Activated T-helper 17 cell treated with anti-CD3 and anti-CD28 coated beads, Interleukin-2, amount 50 U/mL, for 72 hours (primary cell): ENCODE results near the gene HSDL1. TPM values are rescaled to one million over a fixed set of nuclear protein-coding genes. Genes with fewer than 3 reads are reported as not detected.

ENCODE experiments used
- ATAC-seq: fragments of 150-1000 bp; cut with Tn5 transposase; replicated peaks from 2 replicates; pipeline ENCODE4 v1.10.0; 2021; ENCODE audit warnings: mild to moderate bottlenecking, moderate library complexity
- H3K27ac Mint-ChIP-seq: one replicate; pipeline ENCODE4 v1.8.0; 2022; ENCODE audit warnings: mixed read lengths
- H3K27me3 Mint-ChIP-seq: one replicate; pipeline ENCODE4 v1.8.0; 2022; ENCODE audit warnings: mixed read lengths
- H3K36me3 Mint-ChIP-seq: one replicate; pipeline ENCODE4 v1.8.0; 2022; ENCODE audit warnings: low read depth, mild to moderate bottlenecking, mixed read lengths
- H3K4me1 Mint-ChIP-seq: one replicate; pipeline ENCODE4 v1.8.0; 2022; ENCODE audit warnings: mixed read lengths
- H3K4me3 Mint-ChIP-seq: one replicate; pipeline ENCODE4 v1.8.0; 2022; ENCODE audit warnings: mild to moderate bottlenecking, mixed read lengths
- H3K9me3 Mint-ChIP-seq: one replicate; pipeline ENCODE4 v1.8.0; 2022; ENCODE audit warnings: mixed read lengths
- total RNA-seq, 2 donors: library from RNA; stranded (reverse); gene quantifications; one replicate each; pipeline ENCODE4 v1.2.3, GENCODE V29; 2022

Gene HSDL1
- total RNA-seq, 2 donors from 2014 or later = 9.9 to 14.6 TPM

DNA sequence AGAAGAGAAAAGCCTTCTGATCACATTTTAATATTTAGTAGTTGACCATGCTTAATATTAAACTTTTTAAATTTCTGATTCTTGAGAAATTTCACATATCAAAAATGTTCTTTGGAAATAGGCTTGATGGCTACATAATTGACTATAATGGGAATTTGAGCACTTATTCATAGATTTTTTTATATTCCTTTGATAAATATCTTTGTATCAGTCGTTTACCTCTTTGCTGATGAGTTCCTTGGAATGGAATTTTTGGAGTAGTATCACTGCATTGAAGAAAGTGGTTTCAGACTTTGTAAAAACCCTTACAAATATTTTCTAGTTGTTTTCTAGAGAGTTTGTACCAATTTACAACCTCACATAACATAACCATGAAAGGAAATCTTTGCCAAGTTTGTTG is 14.8 kb upstream of the HSDL1 start:
- H3K27ac Mint-ChIP-seq = no peak overlapping the region

DNA sequence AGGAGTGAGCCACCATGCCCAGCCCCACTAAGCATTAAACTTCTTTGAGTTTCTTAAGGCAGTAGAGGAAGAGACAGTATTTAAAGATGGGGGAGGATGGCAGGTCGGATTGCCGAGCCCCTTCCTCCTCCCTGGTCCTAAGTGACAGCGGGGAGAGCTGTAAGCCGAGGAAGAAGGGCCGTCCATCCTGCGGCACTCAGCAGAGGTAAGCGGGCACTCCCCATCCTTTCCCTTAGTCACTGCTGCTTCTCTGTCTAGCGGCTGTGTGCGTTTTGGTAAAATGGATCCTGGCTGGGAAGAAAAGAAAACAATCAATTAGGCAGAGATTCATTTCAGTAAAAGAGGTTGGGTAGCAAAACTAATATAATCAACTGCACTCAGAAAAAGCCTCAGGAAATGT is 14.0 kb upstream of the HSDL1 start:
- Mint-ChIP-seq H3K4me1 (no peaks in the 10 kb centered on the region), H3K27ac (no peak overlapping the region), H3K4me3 (no peak overlapping the region), H3K36me3 (no peaks in the 10 kb centered on the region), H3K9me3 (no peaks in the 10 kb centered on the region), H3K27me3 (peaks cover 28% of the 10 kb centered on the region)
- no peak for ATAC-seq

More for the DNA sequence above, 14.8 kb upstream of the HSDL1 start:
- ATAC-seq = no peak
- Mint-ChIP-seq H3K27me3 (peaks cover 32% of the 10 kb centered on the region), H3K36me3 (no peaks in the 10 kb centered on the region), H3K4me1 (no peaks in the 10 kb centered on the region), H3K4me3 (no peak overlapping the region), H3K9me3 (no peaks in the 10 kb centered on the region)

DNA sequence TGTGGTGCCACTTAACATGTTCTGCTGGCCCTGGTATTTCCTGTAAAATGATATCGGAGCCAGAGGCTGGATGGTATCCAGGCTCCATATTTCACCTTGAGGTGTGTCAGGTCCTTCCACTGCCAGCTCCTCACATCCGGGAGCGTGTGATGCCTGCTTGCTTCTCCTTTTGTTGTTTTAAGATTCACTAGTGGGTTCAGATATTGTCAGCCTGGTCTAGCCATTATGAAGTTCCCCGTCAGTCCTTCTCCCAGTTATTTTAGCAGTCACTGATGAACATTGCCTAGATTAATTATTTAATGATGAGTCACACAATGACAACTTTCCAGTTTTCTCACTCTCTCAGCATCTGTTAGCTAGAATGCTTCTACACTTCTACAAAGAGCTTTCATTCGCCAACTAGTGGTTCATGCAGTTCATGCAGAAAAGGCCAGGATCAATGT is 11.4 kb upstream of the HSDL1 start:
- no peak overlapping the region for H3K27ac Mint-ChIP-seq
- no peaks in the 10 kb centered on the region for H3K36me3 Mint-ChIP-seq
- no peak overlapping the region for H3K4me3 Mint-ChIP-seq
- H3K9me3 Mint-ChIP-seq = no peaks in the 10 kb centered on the region
- H3K4me1 Mint-ChIP-seq = no peaks in the 10 kb centered on the region
- peaks cover 23% of the 10 kb centered on the region for H3K27me3 Mint-ChIP-seq
- no peak for ATAC-seq

DNA sequence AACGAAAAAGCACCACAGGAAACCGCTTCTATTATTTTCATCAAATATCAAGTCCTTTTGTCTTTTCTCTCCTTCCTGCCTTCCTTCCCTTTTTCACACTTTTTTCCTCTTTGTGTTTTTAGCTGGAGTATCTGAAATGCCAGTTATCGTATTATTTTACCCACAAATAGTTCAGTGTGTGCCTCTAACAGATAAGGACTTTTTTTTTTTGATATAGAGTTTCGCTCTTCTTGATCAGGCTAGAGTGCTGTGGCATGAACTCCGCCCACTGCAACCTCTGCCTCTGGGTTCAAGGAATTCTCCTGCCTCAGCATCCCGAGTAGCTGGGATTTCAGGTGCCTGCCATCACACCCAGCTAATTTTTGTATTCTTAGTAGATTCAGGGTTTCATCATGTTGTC is 10.8 kb upstream of the HSDL1 start:
- Mint-ChIP-seq H3K27me3 (peaks cover 28% of the 10 kb centered on the region), H3K27ac (no peak overlapping the region), H3K4me3 (no peak overlapping the region), H3K36me3 (no peaks in the 10 kb centered on the region), H3K4me1 (no peaks in the 10 kb centered on the region), H3K9me3 (no peaks in the 10 kb centered on the region)
- ATAC-seq = no peak

DNA sequence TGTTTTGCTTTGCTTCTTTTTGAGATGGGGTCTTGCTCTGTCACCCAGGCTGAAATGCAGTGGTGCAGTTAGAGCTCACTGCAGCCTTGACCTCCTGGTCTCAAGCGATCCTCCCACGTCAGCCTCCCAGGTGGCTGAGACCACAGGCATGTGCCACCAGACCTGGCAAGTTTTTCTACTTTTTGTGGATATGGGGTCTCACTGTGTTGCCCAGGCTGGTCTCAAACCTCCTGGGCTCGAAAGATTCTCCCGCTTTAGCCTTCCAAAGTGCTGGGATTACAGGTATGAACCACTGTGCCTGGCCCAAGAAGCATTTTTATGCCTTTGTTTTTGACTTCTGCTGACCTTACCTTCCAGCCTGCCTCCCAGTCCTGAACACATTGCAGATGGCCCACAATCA is 10.2 kb upstream of the HSDL1 start:
- H3K4me3 Mint-ChIP-seq = no peak overlapping the region
- H3K27ac Mint-ChIP-seq = no peak overlapping the region
- H3K4me1 Mint-ChIP-seq = no peaks in the 10 kb centered on the region
- H3K36me3 Mint-ChIP-seq = no peaks in the 10 kb centered on the region
- peaks cover 28% of the 10 kb centered on the region for H3K27me3 Mint-ChIP-seq
- no peaks in the 10 kb centered on the region for H3K9me3 Mint-ChIP-seq
- ATAC-seq = no peak

DNA sequence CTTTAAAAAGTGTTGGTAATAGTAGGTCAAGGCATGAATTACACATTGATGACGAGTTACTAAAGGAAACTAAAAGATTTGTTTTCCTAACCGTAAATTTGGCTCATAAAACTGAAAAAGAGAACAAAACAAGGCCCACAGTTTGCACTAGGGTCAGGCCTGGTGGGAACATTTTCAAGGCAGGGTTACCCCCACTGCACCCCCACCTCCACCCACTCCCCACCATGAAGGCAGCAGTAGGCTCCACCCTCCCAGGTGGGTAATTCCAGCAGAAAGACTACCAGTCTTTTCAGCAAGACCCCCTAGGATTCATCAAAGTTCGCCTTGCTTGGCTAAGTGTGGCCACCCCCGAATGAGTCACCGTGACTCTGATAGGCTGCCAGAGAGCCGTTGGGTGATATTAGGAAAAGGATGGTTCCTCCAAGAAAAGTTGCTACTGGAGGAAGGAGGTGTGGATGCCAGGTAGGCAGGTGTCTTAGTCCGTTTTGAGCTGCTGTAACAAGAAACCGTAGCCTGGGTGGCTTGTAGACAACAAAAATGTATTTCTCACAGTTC is 8.8 kb upstream of the HSDL1 start:
- Mint-ChIP-seq H3K27me3 (peaks cover 28% of the 10 kb centered on the region), H3K4me3 (no peak overlapping the region)
- no peak for ATAC-seq

DNA sequence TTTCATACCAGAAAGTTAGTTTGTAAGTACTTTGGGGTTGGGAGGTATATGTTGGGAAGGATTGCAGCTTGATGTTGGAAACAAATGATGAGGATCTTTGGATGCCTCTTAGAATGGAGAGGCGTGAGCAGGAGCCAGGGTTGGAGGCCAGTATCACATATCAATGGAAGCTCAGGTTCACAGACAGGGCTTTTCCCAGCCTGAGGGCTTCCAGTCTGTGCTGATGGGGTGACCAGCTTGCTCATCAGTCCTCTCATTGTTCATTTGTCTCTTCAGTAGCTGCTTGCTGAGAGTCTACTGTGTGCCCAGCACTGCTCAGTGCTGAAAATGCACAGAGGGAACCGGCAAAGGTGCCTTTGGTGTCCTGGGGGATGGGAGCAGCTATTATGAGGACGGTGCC is 5.9 kb upstream of the HSDL1 start:
- no peaks in the 10 kb centered on the region for H3K9me3 Mint-ChIP-seq
- peaks cover 21% of the 10 kb centered on the region for H3K27me3 Mint-ChIP-seq
- no peaks in the 10 kb centered on the region for H3K4me1 Mint-ChIP-seq
- H3K36me3 Mint-ChIP-seq = no peaks in the 10 kb centered on the region
- no peak for ATAC-seq
- no peak overlapping the region for H3K27ac Mint-ChIP-seq
- no peak overlapping the region for H3K4me3 Mint-ChIP-seq

More for the DNA sequence above, 8.8 kb upstream of the HSDL1 start:
- no peaks in the 10 kb centered on the region for H3K9me3 Mint-ChIP-seq
- H3K27ac Mint-ChIP-seq = no peak overlapping the region
- H3K36me3 Mint-ChIP-seq = no peaks in the 10 kb centered on the region
- H3K4me1 Mint-ChIP-seq = no peaks in the 10 kb centered on the region

DNA sequence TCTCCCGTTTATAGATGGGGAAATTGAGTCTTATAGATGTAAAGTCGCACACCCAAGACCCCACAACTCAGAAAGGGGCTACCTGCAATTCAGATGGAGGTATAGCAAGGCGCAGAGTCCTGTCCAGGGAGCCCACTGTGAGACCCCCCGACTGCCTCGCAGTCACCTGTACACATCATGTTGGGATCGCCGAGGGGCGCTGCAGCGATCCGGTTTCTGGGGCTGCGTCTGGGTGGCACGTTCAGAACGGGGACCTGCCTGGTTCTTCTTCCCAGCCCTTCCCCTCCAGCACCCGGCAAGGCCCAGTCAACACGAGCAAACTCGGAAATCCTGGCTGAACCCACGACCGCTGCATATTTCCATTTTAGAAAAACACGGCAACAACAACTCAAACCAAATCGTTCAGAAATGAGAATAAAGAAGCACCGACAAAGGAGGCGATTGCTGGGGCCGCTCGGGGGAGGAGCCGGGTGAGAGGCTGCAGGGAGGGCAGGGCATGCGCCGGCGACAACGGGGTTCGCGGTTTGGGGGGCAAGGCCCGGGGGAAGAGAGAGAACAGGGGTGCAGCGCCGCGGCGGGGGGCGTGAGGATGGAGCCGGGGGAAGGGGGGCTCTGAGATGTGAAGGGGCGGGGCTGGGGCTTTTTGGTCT is 643 bp downstream of the HSDL1 start:
- no peaks in the 10 kb centered on the region for H3K27me3 Mint-ChIP-seq
- peaks cover 6% of the 10 kb centered on the region for H3K36me3 Mint-ChIP-seq
- H3K4me1 Mint-ChIP-seq = peaks cover 15% of the 10 kb centered on the region
- ATAC-seq = peak; percentile 63
- no peaks in the 10 kb centered on the region for H3K9me3 Mint-ChIP-seq
- H3K4me3 Mint-ChIP-seq = peak overlapping the region; percentile 96
- peak overlapping the region; percentile 93 for H3K27ac Mint-ChIP-seq

DNA sequence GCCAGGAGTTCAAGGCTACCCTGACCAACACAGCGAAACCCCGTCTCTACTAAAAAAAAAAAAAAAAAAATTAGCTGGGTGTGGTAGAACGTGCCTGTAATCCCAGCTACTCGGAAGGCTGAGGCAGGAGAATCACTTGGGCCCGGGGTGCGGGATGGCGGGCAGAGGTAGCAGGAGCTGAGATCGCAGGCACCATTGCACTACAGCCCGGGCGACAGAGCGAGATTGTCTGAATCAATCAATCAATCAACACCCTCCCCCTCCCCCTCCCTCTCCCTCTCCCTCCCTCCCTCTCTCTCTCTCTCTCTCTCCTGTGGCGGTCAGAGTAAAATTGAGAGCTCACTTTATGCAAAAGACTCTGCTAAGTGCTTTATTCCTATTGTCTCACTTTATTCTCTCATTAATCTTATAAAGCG is 1.2 kb downstream of the HSDL1 start:
- no peaks in the 10 kb centered on the region for H3K9me3 Mint-ChIP-seq

DNA sequence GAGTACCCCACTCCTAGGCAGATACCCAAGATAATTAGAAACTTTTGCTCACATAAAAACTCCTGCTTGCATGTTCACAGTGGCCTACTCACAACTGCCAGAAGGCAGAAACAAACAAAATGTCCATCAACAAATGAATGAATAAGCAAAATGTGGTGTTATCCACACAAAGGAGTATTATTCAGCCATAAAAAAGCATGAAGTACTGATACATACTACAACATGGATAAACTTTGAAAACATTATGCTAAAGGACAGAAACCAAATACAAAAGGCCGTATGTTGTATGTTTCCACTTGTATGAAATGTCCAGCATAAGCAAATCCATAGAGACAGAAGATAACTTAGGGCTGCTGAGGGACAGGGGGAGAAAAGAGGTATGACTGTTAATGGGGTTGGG is 1.9 kb downstream of the HSDL1 start:
- Mint-ChIP-seq H3K4me3 (peak overlapping the region; percentile 96), H3K27me3 (no peaks in the 10 kb centered on the region), H3K36me3 (peaks cover 6% of the 10 kb centered on the region), H3K4me1 (peaks cover 23% of the 10 kb centered on the region), H3K27ac (no peak overlapping the region), H3K9me3 (no peaks in the 10 kb centered on the region)
- no peak for ATAC-seq

More for the DNA sequence above, 1.2 kb downstream of the HSDL1 start:
- peaks cover 6% of the 10 kb centered on the region for H3K36me3 Mint-ChIP-seq
- H3K4me1 Mint-ChIP-seq = peaks cover 20% of the 10 kb centered on the region
- peak overlapping the region; percentile 93 for H3K27ac Mint-ChIP-seq
- ATAC-seq = no peak
- peak overlapping the region; percentile 96 for H3K4me3 Mint-ChIP-seq
- no peaks in the 10 kb centered on the region for H3K27me3 Mint-ChIP-seq

DNA sequence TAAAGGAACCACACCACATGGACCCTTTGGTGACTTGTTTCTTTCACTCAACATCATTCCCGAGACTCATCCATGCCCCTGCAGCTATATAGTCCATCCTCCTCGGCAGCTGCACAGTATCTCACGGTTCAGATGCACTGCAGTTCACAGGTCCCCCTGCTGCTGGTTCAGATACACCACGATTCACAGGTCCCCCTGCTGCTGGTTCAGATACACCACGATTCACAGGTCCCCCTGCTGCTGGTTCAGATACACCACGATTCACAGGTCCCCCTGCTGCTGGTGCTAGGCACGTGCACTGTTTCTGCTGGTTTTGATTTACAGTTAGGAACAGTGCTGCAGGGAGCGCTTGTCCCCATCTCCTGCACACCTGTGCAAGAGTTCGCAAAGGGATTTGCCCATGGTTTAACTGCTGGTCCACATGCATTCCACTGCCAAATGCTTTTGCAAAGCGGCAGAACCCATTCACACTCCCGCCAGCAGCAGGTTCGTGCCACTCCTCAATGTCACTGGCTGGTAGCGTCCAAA is 3.8 kb downstream of the HSDL1 start:
- Mint-ChIP-seq H3K27ac (no peak overlapping the region), H3K9me3 (no peaks in the 10 kb centered on the region), H3K4me3 (no peak overlapping the region), H3K36me3 (peaks cover 6% of the 10 kb centered on the region), H3K27me3 (no peaks in the 10 kb centered on the region), H3K4me1 (peaks cover 30% of the 10 kb centered on the region)
- no peak for ATAC-seq

DNA sequence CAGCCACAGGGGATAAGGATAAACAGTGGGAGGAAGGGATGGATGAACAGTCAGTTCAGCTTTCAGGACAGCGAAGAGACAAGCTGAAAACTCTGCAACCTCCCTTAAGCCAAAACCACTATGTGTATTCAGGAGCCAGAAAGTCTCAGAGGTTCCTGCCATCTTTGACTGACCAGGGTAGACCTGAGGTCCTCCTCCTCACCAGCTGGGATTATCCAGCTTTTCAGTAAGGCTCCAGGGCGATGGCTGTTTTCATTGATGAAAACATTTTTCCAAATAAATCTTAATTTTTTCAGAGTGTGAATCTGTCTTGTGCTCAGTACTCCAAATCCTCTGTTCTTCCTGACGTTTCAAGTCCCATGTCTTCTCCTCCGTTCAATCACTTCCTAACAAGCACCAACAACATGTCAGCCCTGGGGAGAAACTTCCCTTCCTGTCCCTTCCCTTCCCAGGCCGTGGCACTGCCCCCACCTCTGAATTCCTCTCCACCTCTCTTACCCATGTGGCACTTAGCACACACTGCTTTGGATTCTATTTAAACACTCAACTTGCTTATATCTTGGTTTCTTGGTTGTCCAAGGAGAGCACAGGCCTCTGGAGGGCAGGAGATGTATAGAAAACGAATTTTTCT is 5.2 kb downstream of the HSDL1 start:
- Mint-ChIP-seq H3K36me3 (peaks cover 6% of the 10 kb centered on the region), H3K27ac (no peak overlapping the region), H3K4me1 (peaks cover 33% of the 10 kb centered on the region), H3K4me3 (no peak overlapping the region), H3K27me3 (no peaks in the 10 kb centered on the region), H3K9me3 (no peaks in the 10 kb centered on the region)
- ATAC-seq = no peak

DNA sequence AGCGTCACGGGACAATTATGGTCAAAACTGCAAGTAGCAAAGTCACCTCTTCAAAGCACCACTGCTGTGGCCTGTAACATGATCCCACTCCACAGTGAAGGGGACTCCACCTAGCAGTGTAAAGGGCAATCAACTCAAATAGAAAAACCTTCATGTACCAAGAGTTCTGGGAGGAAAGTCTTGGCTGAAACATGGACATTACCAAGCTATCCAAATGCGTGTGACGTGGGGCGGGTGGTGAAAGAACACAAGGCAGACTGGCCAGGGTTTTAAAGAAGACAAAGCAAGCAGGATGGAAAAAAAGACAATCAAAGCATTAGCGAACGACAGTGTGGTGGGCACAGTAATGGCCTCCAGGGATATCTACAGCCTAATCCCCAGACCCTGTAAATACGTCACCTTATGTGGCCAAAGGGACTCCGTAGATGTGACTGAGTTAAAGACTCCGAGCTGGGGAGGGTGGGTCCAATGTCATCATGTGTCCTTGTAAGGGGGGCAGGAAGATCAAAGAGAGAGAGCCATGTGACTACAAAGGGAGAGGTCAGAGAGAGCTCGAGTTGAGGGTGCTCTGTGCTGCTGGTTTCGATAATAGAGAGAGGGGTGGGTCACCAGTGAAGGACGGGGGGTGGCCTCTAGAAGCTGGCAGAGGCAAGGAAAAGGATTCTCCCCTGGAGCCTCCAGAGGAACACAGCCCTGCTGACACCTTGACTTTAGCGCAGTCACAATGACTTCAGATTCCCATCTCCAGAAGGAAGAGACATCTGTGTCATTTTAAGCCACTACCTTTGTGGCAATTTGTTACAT is 6.0 kb downstream of the HSDL1 start:
- peak overlapping the region; percentile 35 for H3K4me3 Mint-ChIP-seq
- peak; percentile 99 for ATAC-seq
- peak overlapping the region; percentile 14 for H3K27ac Mint-ChIP-seq
- H3K36me3 Mint-ChIP-seq = peaks cover under 1% of the 10 kb centered on the region
- H3K27me3 Mint-ChIP-seq = no peaks in the 10 kb centered on the region
- H3K9me3 Mint-ChIP-seq = no peaks in the 10 kb centered on the region
- H3K4me1 Mint-ChIP-seq = peaks cover 30% of the 10 kb centered on the region

DNA sequence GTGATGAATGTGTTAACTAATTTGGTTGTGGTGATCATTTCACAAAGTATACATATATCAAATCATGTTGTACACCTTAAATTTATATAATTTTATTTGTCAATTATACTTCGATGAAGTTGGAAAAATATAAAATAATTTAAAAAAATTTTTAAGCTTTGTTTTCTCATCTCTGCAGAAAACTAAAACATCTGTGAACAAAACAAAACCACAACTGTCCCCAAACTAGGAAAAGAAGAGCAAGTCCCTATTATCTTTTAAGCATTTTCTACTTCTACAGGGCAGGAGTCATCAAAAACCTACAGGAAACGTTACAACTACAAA is 6.5 kb downstream of the HSDL1 start:
- Mint-ChIP-seq H3K9me3 (no peaks in the 10 kb centered on the region), H3K36me3 (no peaks in the 10 kb centered on the region), H3K27me3 (no peaks in the 10 kb centered on the region), H3K27ac (peak overlapping the region; percentile 14), H3K4me3 (peak overlapping the region; percentile 35), H3K4me1 (peaks cover 28% of the 10 kb centered on the region)
- ATAC-seq = no peak
